Activated T-helper 9 cell treated with anti-CD3 and anti-CD28 coated beads, Interleukin-2, amount 50 U/mL, for 16 hours (primary cell): ENCODE data around the gene NAT16.
"Not testable (repeated sequence)": the region's sequence is repeated elsewhere in the genome, so short reads cannot be mapped to it uniquely, and the experiment has no call there.

Experiments
- DNase-seq: peaks from one replicate; pipeline ENCODE4 v3.0.0-alpha.2; 2020; ENCODE audit warnings: low read depth

NAT16 gene

DNA sequence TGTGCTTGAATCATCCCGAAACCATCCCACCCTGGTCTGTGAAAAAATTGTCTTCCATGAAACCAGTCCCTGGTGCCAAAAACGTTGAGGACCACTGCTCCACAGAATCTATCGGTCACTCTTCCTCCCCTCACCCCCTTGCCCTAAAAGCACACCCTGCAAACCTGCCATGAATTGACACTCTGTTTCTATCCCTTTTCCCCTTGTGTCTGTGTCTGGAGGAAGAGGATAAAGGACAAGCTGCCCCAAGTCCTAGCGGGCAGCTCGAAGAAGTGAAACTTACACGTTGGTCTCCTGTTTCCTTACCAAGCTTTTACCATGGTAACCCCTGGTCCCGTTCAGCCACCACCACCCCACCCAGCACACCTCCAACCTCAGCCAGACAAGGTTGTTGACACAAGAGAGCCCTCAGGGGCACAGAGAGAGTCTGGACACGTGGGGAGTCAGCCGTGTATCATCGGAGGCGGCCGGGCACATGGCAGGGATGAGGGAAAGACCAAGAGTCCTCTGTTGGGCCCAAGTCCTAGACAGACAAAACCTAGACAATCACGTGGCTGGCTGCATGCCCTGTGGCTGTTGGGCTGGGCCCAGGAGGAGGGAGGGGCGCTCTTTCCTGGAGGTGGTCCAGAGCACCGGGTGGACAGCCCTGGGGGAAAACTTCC lies 54.0 kb downstream of the NAT16 start:
- no peak for DNase-seq

DNA sequence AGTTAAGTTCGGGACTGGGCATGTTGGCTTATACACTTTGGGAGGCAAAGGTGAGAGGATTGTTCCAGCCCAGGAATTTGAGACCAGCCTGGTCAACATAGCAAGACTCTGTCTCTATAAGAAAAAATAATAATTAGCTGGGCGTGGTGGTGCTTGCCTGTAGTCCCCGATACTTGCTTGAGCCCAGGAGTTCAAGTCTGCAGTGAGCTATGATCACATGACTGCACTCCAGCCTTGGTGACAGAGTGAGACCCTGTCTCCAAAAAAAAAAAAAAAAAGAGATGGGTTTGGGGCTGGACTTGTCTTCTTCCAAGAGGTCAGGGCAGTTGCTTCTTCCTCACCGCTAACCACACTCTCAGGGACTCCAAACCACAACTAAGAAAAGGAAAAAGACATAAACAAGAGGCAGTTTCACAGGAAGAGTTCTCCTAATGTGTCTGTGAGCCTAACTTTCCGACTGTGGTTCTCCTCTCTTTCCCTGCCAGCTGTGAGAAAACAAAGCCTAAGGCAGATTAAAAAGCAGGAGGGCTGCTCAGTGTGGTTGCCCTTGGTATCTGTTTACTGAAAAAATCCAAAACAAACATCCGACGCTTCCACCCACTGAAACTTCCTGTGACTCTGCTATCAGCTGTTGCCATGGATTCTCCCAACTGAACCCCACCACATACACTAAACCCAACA lies 55.6 kb downstream of the NAT16 start:
- no peak for DNase-seq

DNA sequence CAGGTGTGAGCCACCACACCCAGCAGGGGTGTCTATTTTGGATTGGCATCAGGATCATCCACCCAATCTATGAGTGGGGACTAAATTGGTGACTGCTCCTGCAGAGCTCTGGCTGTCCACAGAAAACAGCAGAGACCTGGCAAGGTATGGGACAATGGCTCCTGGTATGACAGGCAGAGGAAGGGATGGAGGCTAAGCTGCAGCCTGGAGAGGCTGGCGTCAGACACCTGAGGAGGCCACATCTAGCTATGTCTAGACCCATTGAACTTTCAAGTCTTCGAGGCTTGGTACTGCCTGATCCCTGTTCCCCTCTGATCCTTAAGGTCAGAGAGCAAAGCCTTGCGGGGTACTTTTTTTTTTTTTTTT lies 56.4 kb downstream of the NAT16 start:
- no peak for DNase-seq

DNA sequence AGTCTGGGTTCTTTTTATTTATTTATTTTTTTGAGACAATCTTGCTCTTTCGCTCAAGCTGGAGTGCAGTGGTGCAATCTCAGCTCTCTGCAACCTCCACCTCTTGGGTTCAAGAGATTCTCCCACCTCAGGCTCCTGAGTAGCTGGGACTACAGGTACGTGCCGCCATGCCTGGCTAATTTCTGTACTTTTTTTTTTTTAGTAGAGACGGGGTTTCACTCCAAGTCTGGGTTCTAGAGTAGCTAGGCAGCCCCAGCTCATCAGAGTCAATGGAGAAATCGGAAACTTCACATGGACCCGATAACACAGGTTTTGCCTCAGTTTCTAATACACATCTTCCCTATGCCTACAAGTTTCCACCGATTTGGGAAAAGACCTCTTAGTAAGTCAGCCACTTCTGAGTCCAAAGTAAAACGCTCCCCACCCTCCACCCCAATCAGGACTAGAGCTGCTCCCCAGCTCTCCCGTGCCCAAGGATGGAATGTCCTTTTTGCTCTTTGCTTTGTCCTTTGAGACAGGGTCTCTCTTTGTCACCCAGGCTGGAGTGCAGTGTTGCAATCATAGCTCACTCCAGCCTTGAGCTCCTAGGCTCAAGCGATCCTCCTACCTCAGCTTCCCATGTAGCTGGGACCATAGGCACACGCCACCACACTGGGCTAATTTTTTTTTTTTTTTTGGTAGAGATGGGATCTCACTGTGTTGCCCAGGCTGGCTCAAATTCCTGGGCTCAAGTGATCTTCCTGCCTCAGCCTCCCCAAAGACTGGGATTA lies 57.0 kb downstream of the NAT16 start:
- no peak for DNase-seq

DNA sequence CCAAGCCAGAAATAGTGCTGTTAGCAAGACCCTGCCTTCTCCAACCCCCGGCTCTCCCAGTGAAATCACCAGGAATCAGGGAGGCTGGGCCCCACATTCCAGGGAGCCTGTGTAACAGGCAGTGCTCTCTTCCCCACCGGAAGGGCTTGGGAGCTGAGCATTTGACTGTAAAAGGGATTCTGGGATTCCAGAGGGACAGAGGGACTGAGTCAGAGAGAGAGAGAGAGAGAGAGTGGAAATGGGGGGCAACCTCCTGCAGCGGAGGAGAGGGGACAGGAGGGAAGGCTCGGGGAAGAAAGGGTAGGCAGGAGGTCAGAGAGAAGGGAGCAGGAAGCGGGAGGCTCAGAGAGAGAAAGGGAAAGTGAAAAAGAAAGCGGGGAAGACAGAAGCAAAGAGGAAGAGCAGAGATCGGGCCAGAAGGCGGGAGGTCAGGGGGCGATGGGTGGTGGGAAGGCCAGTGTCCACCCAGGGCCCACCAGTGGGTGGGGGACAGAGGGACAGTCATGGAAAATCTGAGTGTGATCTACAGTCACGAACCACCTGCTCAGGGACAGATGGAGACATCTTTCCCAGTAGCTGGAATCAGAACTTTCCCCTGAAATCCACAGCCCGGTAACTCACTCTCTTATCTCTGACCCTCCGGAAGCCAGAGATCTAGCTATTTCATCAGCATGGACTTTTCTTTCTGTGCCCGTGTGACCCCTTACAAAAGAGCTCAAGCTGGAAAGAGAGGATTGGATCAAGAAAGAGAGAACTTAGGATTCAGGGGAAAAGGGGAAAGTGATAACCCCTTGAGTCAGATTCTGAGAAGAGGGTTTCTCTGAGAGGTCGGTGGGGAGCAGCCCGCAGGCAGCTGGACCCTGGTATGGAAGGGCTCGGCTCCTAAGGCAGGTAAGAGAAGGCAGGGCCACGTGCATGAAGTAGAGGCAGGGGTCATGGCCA lies 57.8 kb downstream of the NAT16 start:
- DNase-seq, result no peak

DNA sequence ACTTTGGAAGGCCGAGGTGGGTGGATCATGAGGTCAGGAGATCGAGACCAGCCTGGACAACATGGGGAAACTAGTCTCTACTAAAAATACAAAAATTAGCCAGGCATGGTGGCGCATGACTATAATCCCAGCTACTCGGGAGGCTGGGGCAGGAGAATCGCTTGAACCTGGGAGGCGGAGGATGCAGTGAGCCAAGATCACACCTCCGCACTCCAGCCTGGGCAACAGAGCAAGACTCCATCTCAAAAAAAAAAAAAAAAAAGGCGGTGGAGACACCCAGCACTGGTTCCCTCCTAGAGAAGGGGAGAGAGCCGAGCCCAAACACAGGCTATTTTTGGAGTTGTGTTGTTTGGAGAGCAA lies 58.5 kb downstream of the NAT16 start:
- not testable (repeated sequence) for DNase-seq
